CD4-positive, CD25-positive, alpha-beta regulatory T cell (primary cell): ENCODE results near the gene ETV6. TPM values are rescaled to one million over a fixed set of nuclear protein-coding genes. Genes with fewer than 3 reads are reported as not detected.

Source experiments
- ATAC-seq, 2 donors: fragments of 150-1000 bp; cut with Tn5 transposase; one replicate each; pipeline ENCODE4 v1.10.0; 2021; ENCODE audit warnings: low read depth in 2 of 2, moderate number of reproducible peaks in 2 of 2, moderate library complexity in 1 of 2
- DNase-seq, 3 donors: peaks; one replicate each; pipeline versions ENCODE4 v3.0.0 to v3.0.0-alpha.2; 2012 to 2022; ENCODE audit warnings: mixed read lengths in 1 of 3
- H3K27ac ChIP-seq: one replicate; pipeline ENCODE4 v1.7.0; 2013; ENCODE audit warnings: mild to moderate bottlenecking, low read length; ENCODE audit not compliant: insufficient read depth, poor library complexity, severe bottlenecking
- H3K27me3 ChIP-seq: one replicate; pipeline ENCODE4 v1.7.0; 2013; ENCODE audit warnings: low read length; ENCODE audit not compliant: control insufficient read depth, insufficient read depth
- H3K36me3 ChIP-seq: one replicate; pipeline ENCODE4 v1.7.0; 2013; ENCODE audit warnings: mild to moderate bottlenecking, low read length, moderate library complexity; ENCODE audit not compliant: control insufficient read depth, insufficient read depth
- H3K4me1 ChIP-seq: 2 replicates; pipeline ENCODE4 v1.7.0; 2013; ENCODE audit warnings: mild to moderate bottlenecking, low read length; ENCODE audit not compliant: insufficient read depth, control insufficient read depth, poor library complexity, severe bottlenecking
- H3K4me3 ChIP-seq: one replicate; pipeline ENCODE4 v1.7.0; 2013; ENCODE audit warnings: low read depth, mild to moderate bottlenecking, low read length, moderate library complexity
- H3K9me3 ChIP-seq, 2 experiments: 1 replicate in 1 of 2; 2 replicates in 1 of 2; pipeline ENCODE4 v1.7.0; 2013; ENCODE audit warnings: low read length in 2 of 2, mild to moderate bottlenecking in 1 of 2, moderate library complexity in 1 of 2; ENCODE audit not compliant: control insufficient read depth in 2 of 2
- H3K27ac Mint-ChIP-seq, 3 donors: one replicate each; pipeline ENCODE4 v1.8.0; 2020 to 2022; ENCODE audit warnings: mild to moderate bottlenecking in 3 of 3, mixed read lengths in 3 of 3, moderate library complexity in 2 of 3
- H3K27me3 Mint-ChIP-seq: one replicate; pipeline ENCODE4 v1.8.0; 2022; ENCODE audit warnings: mild to moderate bottlenecking, mixed read lengths
- H3K36me3 Mint-ChIP-seq: one replicate; pipeline ENCODE4 v1.8.0; 2020; ENCODE audit warnings: mixed read lengths
- H3K4me1 Mint-ChIP-seq, 4 donors: one replicate each; pipeline ENCODE4 v1.8.0; 2020 to 2022; ENCODE audit warnings: mixed read lengths in 4 of 4, mild to moderate bottlenecking in 1 of 4
- H3K4me3 Mint-ChIP-seq, 4 donors: one replicate each; pipeline ENCODE4 v1.8.0; 2020 to 2022; ENCODE audit warnings: mild to moderate bottlenecking in 4 of 4, mixed read lengths in 4 of 4, moderate library complexity in 3 of 4
- H3K9me3 Mint-ChIP-seq, 7 donors: one replicate each; pipeline ENCODE4 v1.8.0; 2020 to 2022; ENCODE audit warnings: mixed read lengths in 7 of 7, mild to moderate bottlenecking in 3 of 7, moderate library complexity in 2 of 7
- polyA plus RNA-seq, 4 donors: library from polyadenylated mRNA; unstranded; fragments of 300-500 nt; fragmentation: Illumina TruSeq; gene quantifications; one replicate each; pipeline ENCODE4 v1.2.3, GENCODE V29; 2021
- total RNA-seq: library from RNA; stranded (reverse); gene quantifications from one replicate; pipeline ENCODE4 v1.2.3, GENCODE V29; 2022

ETV6 gene
- total and polyA plus RNA-seq, 5 donors from 2014 or later, result 2.5 to 62.5 (median 4.1) TPM

GRCh38 chr12:11763760-11764520 is 114.5 kb downstream of the ETV6 start:
- Mint-ChIP-seq H3K27ac (peak overlapping the region in 2 of 3 donors; percentile 15 to 89), H3K9me3 (no peaks in the 10 kb centered on the region), H3K4me1 (peaks cover 38 to 74% (median 52%) of the 10 kb centered on the region in 4 donors), H3K36me3 (peaks cover 1% of the 10 kb centered on the region), H3K4me3 (no peak overlapping the region), H3K27me3 (no peaks in the 10 kb centered on the region)
- no peaks in the 10 kb centered on the region for H3K27me3 ChIP-seq
- DNase-seq, result no peak
- H3K9me3 ChIP-seq, result no peaks in the 10 kb centered on the region
- no peak overlapping the region for H3K4me3 ChIP-seq
- H3K4me1 ChIP-seq, result peaks cover 35% of the 10 kb centered on the region
- H3K27ac ChIP-seq, result no peak overlapping the region
- H3K36me3 ChIP-seq, result peaks cover 4% of the 10 kb centered on the region
- ATAC-seq, result no peak

DNA sequence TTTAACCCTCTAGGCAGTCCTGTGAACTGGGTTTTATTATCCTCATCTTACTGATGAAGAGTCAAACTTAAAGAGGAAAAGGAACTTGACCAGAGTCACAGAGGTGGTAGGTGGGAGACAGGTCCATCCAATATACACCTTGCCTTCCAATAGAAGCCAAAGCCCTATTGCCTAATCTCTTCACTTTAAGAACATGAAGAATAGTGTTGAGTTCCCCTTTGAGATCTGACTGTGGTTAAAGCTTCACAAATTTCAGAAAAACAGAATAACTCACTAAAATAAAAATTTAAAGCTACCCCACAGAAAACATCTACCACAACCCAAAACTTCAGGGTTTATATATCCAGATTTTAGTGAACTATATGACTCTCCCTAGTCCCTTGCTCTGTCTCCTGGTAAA is 115.4 kb downstream of the ETV6 start:
- peaks cover 4% of the 10 kb centered on the region for H3K36me3 ChIP-seq
- H3K4me1 ChIP-seq, result peaks cover 40% of the 10 kb centered on the region
- no peaks in the 10 kb centered on the region for H3K27me3 ChIP-seq
- no peak overlapping the region for H3K4me3 Mint-ChIP-seq
- peak overlapping the region in 2 of 3 donors; percentile 82 to 89 for H3K27ac Mint-ChIP-seq
- H3K27me3 Mint-ChIP-seq, result no peaks in the 10 kb centered on the region
- no peak overlapping the region for H3K27ac ChIP-seq
- H3K9me3 ChIP-seq, result no peaks in the 10 kb centered on the region
- no peaks in the 10 kb centered on the region for H3K9me3 Mint-ChIP-seq
- H3K36me3 Mint-ChIP-seq, result peaks cover 10% of the 10 kb centered on the region
- H3K4me3 ChIP-seq, result no peak overlapping the region
- DNase-seq, result no peak
- H3K4me1 Mint-ChIP-seq, result peaks cover 42 to 75% (median 61%) of the 10 kb centered on the region in 4 donors
- no peak for ATAC-seq

DNA sequence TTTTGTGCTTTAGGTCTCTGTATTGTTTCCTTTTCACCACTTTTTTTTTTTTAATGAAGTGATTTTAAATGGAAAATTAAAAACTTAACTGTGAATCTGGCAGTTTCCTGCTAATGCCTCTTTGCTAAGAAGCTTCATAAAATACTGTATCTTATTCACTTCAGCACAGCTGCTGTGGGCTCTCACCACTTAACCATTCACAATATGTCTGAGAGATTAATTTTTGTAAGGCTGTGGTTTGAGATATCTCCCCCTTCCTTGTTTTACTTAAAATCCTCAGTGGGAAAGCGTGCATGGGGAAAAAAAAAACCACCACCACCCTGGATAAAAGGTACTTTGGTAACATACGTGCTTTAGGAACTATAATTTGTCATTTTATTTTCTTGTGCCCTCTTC is 115.9 kb downstream of the ETV6 start:
- Histone ChIP-seq H3K36me3 (peaks cover 2% of the 10 kb centered on the region), H3K27me3 (no peaks in the 10 kb centered on the region), H3K4me3 (peak overlapping the region; percentile 63), H3K27ac (no peak overlapping the region), H3K9me3 (no peaks in the 10 kb centered on the region), H3K4me1 (peaks cover 45% of the 10 kb centered on the region)
- H3K4me1 Mint-ChIP-seq, result peaks cover 42 to 80% (median 62%) of the 10 kb centered on the region in 4 donors
- H3K36me3 Mint-ChIP-seq, result peaks cover 10% of the 10 kb centered on the region
- ATAC-seq (no peak), DNase-seq (no peak)
- H3K9me3 Mint-ChIP-seq, result no peaks in the 10 kb centered on the region
- H3K4me3 Mint-ChIP-seq, result peak overlapping the region in 3 of 4 donors; percentile 47 to 80 (median 66)
- peak overlapping the region; percentile 82 to 89 (median 88) for H3K27ac Mint-ChIP-seq
- H3K27me3 Mint-ChIP-seq, result no peaks in the 10 kb centered on the region

DNA sequence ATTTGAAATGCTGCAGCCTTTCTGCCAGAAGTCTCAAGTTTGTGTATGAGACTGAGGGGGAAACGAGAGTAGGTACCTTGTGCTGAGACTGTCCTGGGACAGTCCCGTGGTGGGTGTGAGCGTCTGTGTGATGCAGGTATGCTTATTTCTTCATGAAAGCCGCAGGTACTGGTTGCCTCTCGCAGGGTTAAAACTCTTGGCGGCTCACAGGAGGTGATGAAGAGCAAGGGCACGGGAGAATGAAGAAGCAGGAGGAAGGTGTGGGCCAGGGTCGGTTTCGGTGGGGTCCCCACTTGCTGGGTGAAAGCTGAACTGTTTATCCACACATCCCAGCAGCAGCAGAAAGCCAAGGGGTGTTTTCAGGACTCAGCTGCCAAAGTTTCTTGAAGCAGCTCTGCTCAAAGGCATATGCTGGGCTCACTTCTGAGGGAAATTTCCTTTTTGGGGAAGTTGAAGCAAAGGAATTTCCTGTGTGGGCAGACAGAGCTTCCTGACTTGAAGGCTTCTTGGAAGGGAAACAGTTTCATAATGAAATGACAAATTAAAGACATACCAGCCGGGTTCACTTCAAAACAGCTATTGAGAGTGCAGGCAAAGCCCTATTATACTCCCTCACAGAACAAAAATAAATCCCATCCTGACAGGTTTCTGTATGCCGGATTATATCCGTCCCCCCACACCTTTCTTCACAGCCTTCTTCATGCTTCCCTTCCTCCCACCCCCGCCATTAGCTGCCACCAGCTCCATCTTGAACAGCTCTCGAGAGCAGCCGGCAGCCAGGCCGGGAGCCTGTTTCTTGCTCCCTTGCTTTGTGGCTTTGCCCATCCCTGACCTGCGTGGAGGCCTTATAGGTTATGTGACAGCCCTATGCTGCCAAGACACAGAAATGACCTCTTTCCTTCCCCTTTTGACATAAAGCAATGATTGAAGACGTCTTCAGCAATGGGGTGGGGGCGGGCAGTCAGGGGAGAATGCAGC is 116.6 kb downstream of the ETV6 start:
- Mint-ChIP-seq H3K27me3 (no peaks in the 10 kb centered on the region), H3K4me3 (peak overlapping the region; percentile 5 to 80 (median 56)), H3K27ac (peak overlapping the region; percentile 82 to 89 (median 82)), H3K36me3 (peaks cover 10% of the 10 kb centered on the region), H3K9me3 (no peaks in the 10 kb centered on the region), H3K4me1 (peaks cover 39 to 86% (median 60%) of the 10 kb centered on the region in 4 donors)
- Histone ChIP-seq H3K4me3 (peak overlapping the region; percentile 63), H3K36me3 (no peaks in the 10 kb centered on the region), H3K27ac (peak overlapping the region; percentile 57), H3K27me3 (no peaks in the 10 kb centered on the region), H3K9me3 (no peaks in the 10 kb centered on the region), H3K4me1 (peaks cover 52% of the 10 kb centered on the region)
- DNase-seq, result peak in 2 of 3 donors; percentile 25 to 66
- peak; percentile 71 to 73 for ATAC-seq

DNA sequence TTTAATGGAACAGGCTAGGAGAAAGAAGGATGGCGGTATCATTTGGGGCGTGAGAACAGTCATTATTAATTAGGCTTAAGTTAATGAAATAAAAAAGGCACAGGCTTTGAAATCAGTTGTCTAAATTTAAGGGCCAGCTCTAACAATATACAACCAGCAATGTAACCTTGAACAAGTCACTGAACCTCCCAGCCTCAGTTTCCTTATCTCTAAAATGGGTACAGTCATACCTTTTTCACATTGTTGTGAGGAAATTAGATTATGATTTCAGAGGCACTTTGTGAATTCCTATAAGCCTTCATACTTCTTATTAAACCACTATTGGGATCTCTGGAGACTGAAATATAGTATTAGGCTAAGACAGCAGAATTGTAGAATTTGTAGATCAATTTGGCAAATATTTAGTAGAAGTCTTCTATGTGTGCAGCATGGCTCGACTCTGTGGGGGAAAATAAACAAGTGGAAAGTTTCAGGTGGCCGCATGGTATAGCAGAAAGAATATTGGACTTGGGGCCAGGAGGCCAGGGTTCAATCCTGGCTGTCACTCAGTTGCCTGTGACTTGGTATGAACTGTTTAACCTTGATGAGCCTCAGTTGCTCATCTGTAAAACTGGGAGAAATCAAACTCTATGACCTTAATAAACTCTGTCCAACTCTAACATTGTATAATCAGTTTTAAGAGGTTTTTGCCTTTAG is 117.7 kb downstream of the ETV6 start:
- no peaks in the 10 kb centered on the region for H3K27me3 Mint-ChIP-seq
- Histone ChIP-seq H3K4me1 (peaks cover 54% of the 10 kb centered on the region), H3K27me3 (no peaks in the 10 kb centered on the region), H3K36me3 (peaks cover under 1% of the 10 kb centered on the region), H3K9me3 (no peaks in the 10 kb centered on the region), H3K4me3 (peak overlapping the region; percentile 63), H3K27ac (peak overlapping the region; percentile 57)
- H3K27ac Mint-ChIP-seq, result peak overlapping the region; percentile 82 to 89 (median 82)
- H3K4me3 Mint-ChIP-seq, result peak overlapping the region in 3 of 4 donors; percentile 34 to 80 (median 71)
- H3K9me3 Mint-ChIP-seq, result peaks cover 0 to 2% (median 0%) of the 10 kb centered on the region in 7 donors
- peaks cover 42 to 86% (median 64%) of the 10 kb centered on the region in 4 donors for H3K4me1 Mint-ChIP-seq
- peaks cover 16% of the 10 kb centered on the region for H3K36me3 Mint-ChIP-seq
- ATAC-seq (no peak), DNase-seq (no peak)

DNA sequence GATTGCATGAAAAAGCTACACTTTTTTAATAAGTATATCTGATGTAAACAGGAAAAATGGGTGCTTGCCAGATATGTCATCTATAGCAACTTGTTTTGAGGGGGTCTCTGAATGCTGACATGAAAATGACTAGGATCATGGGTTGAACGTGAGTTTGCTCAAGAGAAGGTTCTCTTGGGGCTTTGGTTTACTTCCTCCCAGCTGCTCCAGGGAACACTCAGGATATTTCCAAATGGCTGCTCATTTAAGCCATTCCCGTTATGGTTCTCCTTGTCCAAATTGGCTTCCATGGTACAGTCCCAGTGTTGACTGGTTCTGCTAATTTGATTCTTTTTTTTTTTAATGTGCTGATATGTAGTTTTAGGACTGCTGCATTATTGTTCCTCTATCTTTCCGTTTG is 118.3 kb downstream of the ETV6 start:
- ATAC-seq, result no peak
- Histone ChIP-seq H3K4me1 (peaks cover 49% of the 10 kb centered on the region), H3K4me3 (no peak overlapping the region), H3K9me3 (no peaks in the 10 kb centered on the region), H3K27ac (no peak overlapping the region), H3K36me3 (peaks cover 2% of the 10 kb centered on the region), H3K27me3 (no peaks in the 10 kb centered on the region)
- Mint-ChIP-seq H3K27ac (peak overlapping the region in 2 of 3 donors; percentile 60 to 82), H3K4me3 (peak overlapping the region in 3 of 4 donors; percentile 18 to 45 (median 34)), H3K4me1 (peaks cover 45 to 84% (median 66%) of the 10 kb centered on the region in 4 donors), H3K36me3 (peaks cover 21% of the 10 kb centered on the region), H3K9me3 (peaks cover 0 to 2% (median 0%) of the 10 kb centered on the region in 7 donors), H3K27me3 (no peaks in the 10 kb centered on the region)
- no peak for DNase-seq
